ENCODE data around the gene UBQLNL. TPM values are rescaled to one million over a fixed set of nuclear protein-coding genes. Genes with fewer than 3 reads are reported as not detected.

UBQLNL gene
- total RNA-seq, 4 donors from 2014 or later = 0.80 TPM; not detected in 3

DNA sequence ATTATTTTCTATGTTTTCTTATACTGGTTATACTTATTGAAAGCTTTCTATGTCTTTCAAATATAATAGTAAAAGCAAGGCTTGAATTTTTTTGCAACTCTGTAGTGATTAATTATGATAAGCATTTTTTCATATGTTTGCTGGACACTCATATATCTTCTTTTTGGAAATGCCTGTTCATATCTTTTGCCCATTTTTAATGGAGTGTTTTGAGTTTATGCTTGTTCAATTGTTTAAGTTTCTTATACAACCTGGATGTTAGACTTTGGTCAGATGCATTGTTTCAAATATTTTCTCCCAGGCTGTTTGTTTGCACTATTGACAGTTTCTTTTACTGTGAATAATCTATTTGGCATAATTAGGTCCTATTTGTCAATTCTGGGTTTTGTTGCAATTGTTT lies 20.0 kb upstream of the UBQLNL start:
- no peak for DNase-seq
- no peaks in the 10 kb centered on the region for H3K36me3 ChIP-seq
- H3K27ac ChIP-seq = no peak overlapping the region
- H3K9me3 ChIP-seq = no peaks in the 10 kb centered on the region
- no peaks in the 10 kb centered on the region for H3K4me1 ChIP-seq
- no peak overlapping the region for H3K4me3 ChIP-seq
- TF ChIP-seq, protein P1, sequence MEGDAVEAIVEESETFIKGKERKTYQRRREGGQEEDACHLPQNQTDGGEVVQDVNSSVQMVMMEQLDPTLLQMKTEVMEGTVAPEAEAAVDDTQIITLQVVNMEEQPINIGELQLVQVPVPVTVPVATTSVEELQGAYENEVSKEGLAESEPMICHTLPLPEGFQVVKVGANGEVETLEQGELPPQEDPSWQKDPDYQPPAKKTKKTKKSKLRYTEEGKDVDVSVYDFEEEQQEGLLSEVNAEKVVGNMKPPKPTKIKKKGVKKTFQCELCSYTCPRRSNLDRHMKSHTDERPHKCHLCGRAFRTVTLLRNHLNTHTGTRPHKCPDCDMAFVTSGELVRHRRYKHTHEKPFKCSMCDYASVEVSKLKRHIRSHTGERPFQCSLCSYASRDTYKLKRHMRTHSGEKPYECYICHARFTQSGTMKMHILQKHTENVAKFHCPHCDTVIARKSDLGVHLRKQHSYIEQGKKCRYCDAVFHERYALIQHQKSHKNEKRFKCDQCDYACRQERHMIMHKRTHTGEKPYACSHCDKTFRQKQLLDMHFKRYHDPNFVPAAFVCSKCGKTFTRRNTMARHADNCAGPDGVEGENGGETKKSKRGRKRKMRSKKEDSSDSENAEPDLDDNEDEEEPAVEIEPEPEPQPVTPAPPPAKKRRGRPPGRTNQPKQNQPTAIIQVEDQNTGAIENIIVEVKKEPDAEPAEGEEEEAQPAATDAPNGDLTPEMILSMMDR (IDR thresholded peaks at IDR 0.05) = no peak
- TF ChIP-seq POLR2A (IDR thresholded peaks at IDR 0.05) = no peak
- H3K27me3 ChIP-seq = no peaks in the 10 kb centered on the region

DNA sequence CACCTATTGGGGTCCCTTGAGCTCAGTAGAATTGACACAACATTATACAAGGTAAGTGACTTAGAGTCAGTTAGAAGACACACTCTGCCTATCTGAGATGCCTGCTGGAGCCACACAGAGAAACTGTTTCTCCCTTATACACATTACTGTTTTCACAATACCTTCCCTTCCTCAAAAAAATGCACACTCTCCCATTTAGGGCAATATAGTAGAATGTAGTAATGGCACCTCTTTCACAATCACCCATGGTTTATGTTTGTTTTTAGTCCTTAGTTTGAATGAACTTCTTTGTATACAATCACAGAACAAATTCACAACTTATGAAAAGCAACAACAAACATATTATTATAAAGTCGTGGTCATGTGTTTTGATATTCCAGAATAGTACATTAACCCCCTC lies 17.5 kb upstream of the UBQLNL start:
- Histone ChIP-seq H3K4me1 (no peaks in the 10 kb centered on the region), H3K4me3 (no peak overlapping the region), H3K27ac (no peak overlapping the region), H3K9me3 (no peaks in the 10 kb centered on the region), H3K36me3 (no peaks in the 10 kb centered on the region), H3K27me3 (no peaks in the 10 kb centered on the region)
- DNase-seq = no peak
- TF ChIP-seq, protein P1 (IDR thresholded peaks at IDR 0.05) = no peak
- no peak for TF ChIP-seq POLR2A (IDR thresholded peaks at IDR 0.05)

DNA sequence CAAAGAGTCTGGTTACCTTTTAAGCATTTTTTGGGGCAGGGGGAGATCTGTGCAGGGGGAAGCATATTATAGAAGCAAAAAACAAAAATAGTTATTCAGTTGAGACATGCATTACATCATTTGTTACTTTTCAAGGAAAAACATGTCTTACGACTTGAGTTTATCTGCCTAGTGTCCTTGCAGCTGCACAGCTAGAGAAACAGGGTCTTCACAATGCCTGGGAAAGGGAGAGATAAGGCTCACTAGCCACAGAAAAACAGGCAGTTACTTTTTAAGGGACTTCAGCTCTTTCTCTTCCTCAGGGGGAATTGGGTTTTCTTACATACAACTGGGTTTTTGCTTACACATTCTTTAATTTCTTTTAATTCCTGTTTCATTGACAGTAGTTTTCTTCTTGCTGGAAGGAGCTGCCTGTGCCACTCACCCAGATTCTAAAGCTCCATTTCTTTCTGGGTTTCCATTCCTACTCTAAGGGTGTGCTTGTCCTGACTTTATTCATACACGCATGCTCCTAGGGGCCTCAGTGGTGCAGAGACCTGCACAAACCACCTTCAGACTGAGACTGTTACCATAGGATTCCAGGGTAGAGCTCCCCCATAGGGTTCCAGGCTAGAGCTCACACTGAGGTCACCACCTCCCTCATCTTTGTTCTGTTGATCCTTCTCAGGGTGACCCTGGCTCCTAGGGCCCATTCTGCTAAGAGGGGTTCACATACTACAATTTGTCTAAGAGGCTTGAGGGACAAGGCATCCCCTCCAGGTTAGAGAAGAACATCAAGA lies 14.7 kb upstream of the UBQLNL start:
- Histone ChIP-seq H3K36me3 (no peaks in the 10 kb centered on the region), H3K27me3 (no peaks in the 10 kb centered on the region), H3K4me3 (no peak overlapping the region), H3K9me3 (no peaks in the 10 kb centered on the region), H3K27ac (no peak overlapping the region), H3K4me1 (no peaks in the 10 kb centered on the region)
- no peak for DNase-seq
- TF ChIP-seq, protein P1 (IDR thresholded peaks at IDR 0.05) = no peak
- TF ChIP-seq POLR2A (IDR thresholded peaks at IDR 0.05) = no peak

DNA sequence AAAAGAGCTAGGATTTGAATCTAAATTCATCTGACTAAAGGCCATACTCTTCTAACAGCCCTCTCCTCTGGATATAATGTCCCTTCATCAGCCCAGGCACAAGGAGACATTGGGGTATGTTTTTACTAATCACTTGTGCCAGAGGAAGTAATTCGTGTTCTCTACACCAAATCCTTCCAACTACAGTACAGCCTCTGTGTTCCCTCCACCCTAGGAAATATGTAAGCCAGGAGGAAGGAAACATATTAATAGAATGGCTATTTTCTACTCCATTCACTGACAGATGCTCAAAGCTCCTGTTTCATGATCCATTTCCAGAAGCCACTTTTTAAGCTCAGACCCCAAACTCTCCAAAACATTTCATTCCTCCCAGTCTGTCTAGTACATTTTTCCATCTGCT lies 12.0 kb upstream of the UBQLNL start:
- Histone ChIP-seq H3K9me3 (no peaks in the 10 kb centered on the region), H3K4me3 (no peak overlapping the region), H3K27me3 (no peaks in the 10 kb centered on the region), H3K27ac (no peak overlapping the region), H3K4me1 (no peaks in the 10 kb centered on the region), H3K36me3 (no peaks in the 10 kb centered on the region)
- TF ChIP-seq POLR2A (IDR thresholded peaks at IDR 0.05) = no peak
- TF ChIP-seq, protein P1 (IDR thresholded peaks at IDR 0.05) = no peak
- no peak for DNase-seq

DNA sequence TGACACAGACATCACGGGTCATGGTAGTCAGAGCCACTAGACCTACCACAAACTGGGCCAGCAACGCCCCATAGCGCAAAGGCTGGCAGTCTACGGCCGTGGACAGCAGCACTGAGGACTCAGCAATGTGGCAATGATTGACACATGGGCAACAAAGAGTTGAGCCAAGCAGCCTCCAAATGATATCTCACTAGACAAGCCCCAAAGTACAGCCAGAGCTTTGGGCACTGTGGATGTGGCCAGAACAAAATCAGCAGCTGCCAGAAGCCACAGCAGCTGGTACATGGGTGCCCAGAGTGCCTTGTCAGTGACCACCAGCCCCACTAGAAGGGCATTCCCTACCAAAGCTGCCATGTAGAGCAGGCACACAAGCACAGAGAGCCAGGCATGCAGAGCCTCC lies 11.2 kb upstream of the UBQLNL start:
- Histone ChIP-seq H3K4me1 (no peaks in the 10 kb centered on the region), H3K9me3 (no peaks in the 10 kb centered on the region), H3K27ac (no peak overlapping the region), H3K36me3 (no peaks in the 10 kb centered on the region), H3K27me3 (no peaks in the 10 kb centered on the region), H3K4me3 (no peak overlapping the region)
- DNase-seq = no peak
- TF ChIP-seq, protein P1 (IDR thresholded peaks at IDR 0.05) = no peak
- TF ChIP-seq POLR2A (IDR thresholded peaks at IDR 0.05) = no peak

All from Peyer's patch (tissue), 4 donors.